Astrocyte (in vitro differentiated cells and primary cell): ENCODE data around the gene NBDY. TPM values are rescaled to one million over a fixed set of nuclear protein-coding genes. Genes with fewer than 3 reads are reported as not detected.

Source experiments
- DNase-seq: peaks from one replicate; pipeline ENCODE4 v3.0.0-alpha.2; 2010; ENCODE audit warnings: low read depth
- FAIRE-seq: peaks from 2 replicates; lab custom pipeline; 2011; peaks lifted over from hg19 to GRCh38; lab: Jason Lieb, UNC
- H2AFZ ChIP-seq: 2 replicates; pipeline ENCODE4 v1.6.0; 2012; ENCODE audit warnings: low read depth, low read length, inconsistent platforms
- H3K27ac ChIP-seq: 2 replicates; pipeline ENCODE4 v1.5.1; 2011; ENCODE audit warnings: low read depth, low read length, inconsistent platforms
- H3K27me3 ChIP-seq: 2 replicates; pipeline ENCODE4 v1.6.0; 2011; ENCODE audit warnings: low read length, inconsistent platforms; ENCODE audit not compliant: insufficient read depth
- H3K36me3 ChIP-seq: 2 replicates; pipeline ENCODE4 v1.5.1; 2011; ENCODE audit warnings: low read length, inconsistent platforms; ENCODE audit not compliant: insufficient read depth
- H3K4me1 ChIP-seq: 2 replicates; pipeline ENCODE4 v1.5.1; 2011; ENCODE audit warnings: low read length, inconsistent platforms; ENCODE audit not compliant: insufficient read depth
- H3K4me2 ChIP-seq: 2 replicates; pipeline ENCODE4 v1.6.0; 2012; ENCODE audit warnings: low read length, inconsistent platforms
- H3K4me3 ChIP-seq: 2 replicates; pipeline ENCODE4 v1.5.1; 2011; ENCODE audit warnings: low read depth, mild to moderate bottlenecking, low read length, inconsistent platforms; ENCODE audit not compliant: insufficient read depth
- H3K79me2 ChIP-seq: 2 replicates; pipeline ENCODE4 v1.6.0; 2012; ENCODE audit warnings: mild to moderate bottlenecking, low read length, inconsistent platforms; ENCODE audit not compliant: insufficient read depth
- H3K9ac ChIP-seq: 2 replicates; pipeline ENCODE4 v1.6.0; 2012; ENCODE audit warnings: mild to moderate bottlenecking, low read length, inconsistent platforms
- H3K9me3 ChIP-seq: 2 replicates; pipeline ENCODE4 v1.5.1; 2012; ENCODE audit warnings: low read depth, mild to moderate bottlenecking, low read length, inconsistent platforms; ENCODE audit not compliant: insufficient read depth
- H4K20me1 ChIP-seq: 2 replicates; pipeline ENCODE4 v1.6.0; 2012; ENCODE audit warnings: low read length, inconsistent platforms; ENCODE audit not compliant: insufficient read depth
- H3K27ac Mint-ChIP-seq: one replicate; pipeline ENCODE4 v1.8.0; 2021; ENCODE audit warnings: mild to moderate bottlenecking, mixed read lengths; ENCODE audit not compliant: unreplicated experiment
- H3K27me3 Mint-ChIP-seq: one replicate; pipeline ENCODE4 v1.8.0; 2021; ENCODE audit warnings: low read depth, mixed read lengths; ENCODE audit not compliant: unreplicated experiment
- H3K36me3 Mint-ChIP-seq: one replicate; pipeline ENCODE4 v1.8.0; 2021; ENCODE audit warnings: low read depth, mixed read lengths; ENCODE audit not compliant: unreplicated experiment
- H3K4me1 Mint-ChIP-seq: one replicate; pipeline ENCODE4 v1.8.0; 2021; ENCODE audit warnings: low read depth, mixed read lengths; ENCODE audit not compliant: unreplicated experiment
- H3K4me3 Mint-ChIP-seq: one replicate; pipeline ENCODE4 v1.8.0; 2021; ENCODE audit warnings: mild to moderate bottlenecking, moderate library complexity, mixed read lengths; ENCODE audit not compliant: unreplicated experiment
- H3K9me3 Mint-ChIP-seq: one replicate; pipeline ENCODE4 v1.8.0; 2021; ENCODE audit warnings: mild to moderate bottlenecking, mixed read lengths; ENCODE audit not compliant: unreplicated experiment
- EZH2 ChIP-seq: IDR thresholded peaks from 2 replicates; pipeline ENCODE4 v1.6.1; 2012; ENCODE audit warnings: mild to moderate bottlenecking, low read length, inconsistent platforms; ENCODE audit not compliant: insufficient read depth
- total RNA-seq: library from RNA; stranded (reverse); gene quantifications from 2 replicates; pipeline ENCODE4 v1.2.1, GENCODE V29; 2021
- TF ChIP-seq, protein P1 (sequence below): IDR thresholded peaks from 2 replicates; pipeline ENCODE4 v1.5.1; 2011; ENCODE audit warnings: low read depth, mild to moderate bottlenecking, inconsistent platforms, low read length, moderate library complexity; ENCODE audit not compliant: insufficient read depth

NBDY gene
- total RNA-seq, 1 donor from 2014 or later: 86.9 TPM

DNA sequence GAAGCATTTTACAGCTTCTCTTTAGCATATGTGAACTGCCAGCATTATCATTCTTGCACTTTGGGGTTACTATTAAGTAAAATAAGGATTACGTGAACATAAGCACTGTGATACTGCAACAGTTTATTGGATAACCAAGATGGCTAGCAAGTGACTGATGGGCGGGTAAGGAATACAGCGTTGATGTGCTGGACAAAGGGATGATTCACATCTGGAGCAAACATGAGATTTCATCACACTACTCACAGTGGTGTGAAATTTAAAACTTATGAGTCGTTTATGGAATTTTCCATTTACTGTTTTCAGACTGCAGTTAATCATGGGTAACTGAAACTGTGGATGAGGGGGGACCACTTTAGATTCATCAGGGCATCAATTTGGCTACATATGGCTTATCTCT, 16.0 kb downstream of the NBDY start:
- Mint-ChIP-seq H3K27me3 (no peaks in the 10 kb centered on the region), H3K4me1 (peaks cover 4% of the 10 kb centered on the region), H3K27ac (peak overlapping the region; percentile 72), H3K9me3 (no peaks in the 10 kb centered on the region), H3K4me3 (no peak overlapping the region), H3K36me3 (peaks cover 9% of the 10 kb centered on the region)
- H3K27ac ChIP-seq: no peak overlapping the region
- FAIRE-seq (no peak), DNase-seq (peak; percentile 60)
- TF ChIP-seq EZH2: no peak
- TF ChIP-seq, protein P1, sequence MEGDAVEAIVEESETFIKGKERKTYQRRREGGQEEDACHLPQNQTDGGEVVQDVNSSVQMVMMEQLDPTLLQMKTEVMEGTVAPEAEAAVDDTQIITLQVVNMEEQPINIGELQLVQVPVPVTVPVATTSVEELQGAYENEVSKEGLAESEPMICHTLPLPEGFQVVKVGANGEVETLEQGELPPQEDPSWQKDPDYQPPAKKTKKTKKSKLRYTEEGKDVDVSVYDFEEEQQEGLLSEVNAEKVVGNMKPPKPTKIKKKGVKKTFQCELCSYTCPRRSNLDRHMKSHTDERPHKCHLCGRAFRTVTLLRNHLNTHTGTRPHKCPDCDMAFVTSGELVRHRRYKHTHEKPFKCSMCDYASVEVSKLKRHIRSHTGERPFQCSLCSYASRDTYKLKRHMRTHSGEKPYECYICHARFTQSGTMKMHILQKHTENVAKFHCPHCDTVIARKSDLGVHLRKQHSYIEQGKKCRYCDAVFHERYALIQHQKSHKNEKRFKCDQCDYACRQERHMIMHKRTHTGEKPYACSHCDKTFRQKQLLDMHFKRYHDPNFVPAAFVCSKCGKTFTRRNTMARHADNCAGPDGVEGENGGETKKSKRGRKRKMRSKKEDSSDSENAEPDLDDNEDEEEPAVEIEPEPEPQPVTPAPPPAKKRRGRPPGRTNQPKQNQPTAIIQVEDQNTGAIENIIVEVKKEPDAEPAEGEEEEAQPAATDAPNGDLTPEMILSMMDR: no peak
- H3K36me3 ChIP-seq: no peaks in the 10 kb centered on the region
- H3K4me2 ChIP-seq: no peak overlapping the region
- no peaks in the 10 kb centered on the region for H3K27me3 ChIP-seq
- H3K9ac ChIP-seq: no peak overlapping the region
- H2AFZ ChIP-seq: no peak overlapping the region
- H3K4me1 ChIP-seq: no peaks in the 10 kb centered on the region
- H4K20me1 ChIP-seq: peaks cover 9% of the 10 kb centered on the region
- no peak overlapping the region for H3K4me3 ChIP-seq
- H3K79me2 ChIP-seq: peaks cover 71% of the 10 kb centered on the region
- no peaks in the 10 kb centered on the region for H3K9me3 ChIP-seq

DNA sequence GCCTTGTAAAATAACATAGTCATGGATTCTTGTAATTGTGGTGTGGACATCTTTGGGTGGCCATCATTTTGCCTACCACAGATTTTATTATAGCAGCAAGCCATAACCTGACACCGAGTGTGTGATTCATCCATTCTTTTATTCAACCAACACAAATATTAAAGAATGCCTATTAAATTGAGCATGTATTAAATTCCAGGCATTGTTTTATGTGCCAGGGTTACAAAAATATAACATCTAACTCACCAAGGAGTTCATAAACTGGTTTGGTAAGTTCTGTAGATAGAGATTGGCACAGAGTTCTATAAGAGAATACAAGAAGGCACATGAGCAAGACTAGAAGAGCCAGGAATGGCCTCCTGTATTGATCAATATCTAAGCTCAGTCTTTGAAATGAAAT, 18.0 kb downstream of the NBDY start:
- Mint-ChIP-seq H3K9me3 (no peaks in the 10 kb centered on the region), H3K27ac (no peak overlapping the region), H3K4me1 (peaks cover 13% of the 10 kb centered on the region), H3K27me3 (no peaks in the 10 kb centered on the region), H3K4me3 (no peak overlapping the region), H3K36me3 (peaks cover 3% of the 10 kb centered on the region)
- no peak overlapping the region for H3K9ac ChIP-seq
- no peak overlapping the region for H3K4me2 ChIP-seq
- peaks cover 57% of the 10 kb centered on the region for H3K79me2 ChIP-seq
- peaks cover 5% of the 10 kb centered on the region for H4K20me1 ChIP-seq
- no peak overlapping the region for H3K27ac ChIP-seq
- FAIRE-seq (peak; percentile 62), DNase-seq (no peak)
- H2AFZ ChIP-seq: no peak overlapping the region
- H3K9me3 ChIP-seq: no peaks in the 10 kb centered on the region
- H3K4me3 ChIP-seq: no peak overlapping the region
- TF ChIP-seq, protein P1: no peak
- no peak for TF ChIP-seq EZH2
- no peaks in the 10 kb centered on the region for H3K27me3 ChIP-seq
- H3K36me3 ChIP-seq: no peaks in the 10 kb centered on the region
- H3K4me1 ChIP-seq: no peaks in the 10 kb centered on the region

DNA sequence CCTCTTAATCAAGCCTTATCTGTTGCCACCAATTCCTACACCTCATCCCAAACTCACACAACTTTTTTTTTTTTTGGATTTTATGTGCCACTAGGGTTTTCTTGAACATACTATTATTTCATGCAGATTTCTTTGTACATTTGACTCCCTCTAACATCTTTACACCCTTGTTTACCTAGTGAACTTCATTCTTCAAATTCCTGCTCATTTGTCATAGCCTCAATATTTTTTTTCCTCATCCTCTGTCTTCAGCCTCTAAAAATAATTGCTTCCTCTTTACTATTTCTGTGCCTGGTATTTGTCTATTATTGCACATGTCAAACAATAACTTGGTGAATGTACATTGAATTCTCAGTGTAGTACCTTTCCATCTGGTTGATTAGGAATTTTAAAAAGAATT, 22.0 kb downstream of the NBDY start:
- no peak for DNase-seq
- H3K4me3 ChIP-seq: no peak overlapping the region
- Mint-ChIP-seq H3K9me3 (peaks cover 1% of the 10 kb centered on the region), H3K36me3 (peaks cover 3% of the 10 kb centered on the region), H3K4me1 (peaks cover 9% of the 10 kb centered on the region), H3K27ac (no peak overlapping the region), H3K4me3 (no peak overlapping the region), H3K27me3 (no peaks in the 10 kb centered on the region)
- peaks cover 8% of the 10 kb centered on the region for H4K20me1 ChIP-seq
- H3K79me2 ChIP-seq: peaks cover 33% of the 10 kb centered on the region
- H3K27me3 ChIP-seq: no peaks in the 10 kb centered on the region
- H3K36me3 ChIP-seq: no peaks in the 10 kb centered on the region
- H3K9ac ChIP-seq: no peak overlapping the region
- no peak overlapping the region for H3K4me2 ChIP-seq
- peak; percentile 20 for FAIRE-seq
- TF ChIP-seq, protein P1: no peak
- TF ChIP-seq EZH2: no peak
- H3K27ac ChIP-seq: no peak overlapping the region
- no peaks in the 10 kb centered on the region for H3K9me3 ChIP-seq
- H2AFZ ChIP-seq: no peak overlapping the region
- no peaks in the 10 kb centered on the region for H3K4me1 ChIP-seq
